Right atrium auricular region (tissue), 2 donors: ENCODE data around the gene USP49. TPM values are rescaled to one million over a fixed set of nuclear protein-coding genes. Genes with fewer than 3 reads are reported as not detected.

Source experiments
- DNase-seq: peaks from one replicate; pipeline ENCODE4 v3.0.0-alpha.2; 2019; ENCODE audit warnings: low spot score
- H3K27ac ChIP-seq, 2 donors: fragments of 200-600 bp; sonication (generic); 1 replicate in 1 of 2; 2 replicates in 1 of 2; pipeline ENCODE4 v1.5.1; 2016 to 2019
- H3K27me3 ChIP-seq, 2 donors: fragments of 200-600 bp; sonication (generic); one replicate each; pipeline versions ENCODE4 v1.5.1 to v1.6.0; 2017 to 2019
- H3K36me3 ChIP-seq: fragments of 200-600 bp; sonication (generic); one replicate; pipeline ENCODE4 v1.5.1; 2016
- H3K4me1 ChIP-seq, 2 donors: fragments of 200-600 bp; sonication (generic); one replicate each; pipeline versions ENCODE4 v1.5.1 to v1.6.0; 2017 to 2019
- H3K4me3 ChIP-seq, 2 donors: fragments of 200-600 bp; sonication (generic); 1 replicate in 1 of 2; 2 replicates in 1 of 2; pipeline ENCODE4 v1.5.1; 2017 to 2019; ENCODE audit warnings: mild to moderate bottlenecking in 1 of 2, moderate library complexity in 1 of 2
- H3K9me3 ChIP-seq, 2 donors: fragments of 200-600 bp; sonication (generic); one replicate each; pipeline ENCODE4 v1.5.1; 2019
- CTCF ChIP-seq, 2 donors: fragments of 200-600 bp; sonication (generic); IDR thresholded peaks; one replicate each; pipeline ENCODE4 v1.5.1; 2019; ENCODE audit warnings: antibody characterized with exemption in 2 of 2
- total RNA-seq, 2 donors: library from RNA; depleted of rRNA; stranded (reverse); fragments of >200 nt; gene quantifications; one replicate each; pipeline ENCODE4 v1.1.0, GENCODE V29; 2016

The USP49 gene
- total RNA-seq, 2 donors from 2014 or later, result 1.3 to 1.7 TPM

GRCh38 chr6:41850861-41851260 is 44.3 kb downstream of the USP49 start:
- TF ChIP-seq CTCF (IDR thresholded peaks at IDR 0.05), result no peak
- no peak for DNase-seq
- H3K4me1 ChIP-seq, result peaks cover 0 to 8% of the 10 kb centered on the region in 2 donors

GRCh38 chr6:41846666-41847237 is 48.4 kb downstream of the USP49 start:
- DNase-seq, result no peak
- Histone ChIP-seq H3K27me3 (no peaks in the 10 kb centered on the region), H3K27ac (no peak overlapping the region), H3K4me3 (no peak overlapping the region), H3K36me3 (no peaks in the 10 kb centered on the region), H3K4me1 (peaks cover 0 to 9% of the 10 kb centered on the region in 2 donors), H3K9me3 (no peaks in the 10 kb centered on the region)
- TF ChIP-seq CTCF (IDR thresholded peaks at IDR 0.05), result peak; percentile 43 to 86

More at GRCh38 chr6:41850861-41851260, 44.3 kb downstream of the USP49 start:
- Histone ChIP-seq H3K27ac (no peak overlapping the region), H3K4me3 (no peak overlapping the region), H3K9me3 (no peaks in the 10 kb centered on the region), H3K27me3 (no peaks in the 10 kb centered on the region), H3K36me3 (no peaks in the 10 kb centered on the region)

GRCh38 chr6:41843178-41843577 is 52.0 kb downstream of the USP49 start:
- H3K9me3 ChIP-seq, result no peaks in the 10 kb centered on the region
- H3K36me3 ChIP-seq, result no peaks in the 10 kb centered on the region
- H3K27me3 ChIP-seq, result no peaks in the 10 kb centered on the region
- H3K4me3 ChIP-seq, result no peak overlapping the region
- DNase-seq, result no peak
- no peak for TF ChIP-seq CTCF (IDR thresholded peaks at IDR 0.05)
- H3K27ac ChIP-seq, result no peak overlapping the region
- H3K4me1 ChIP-seq, result peaks cover 0 to 9% of the 10 kb centered on the region in 2 donors

- Histone ChIP-seq H3K9me3 (no peaks in the 10 kb centered on the region), H3K4me1 (no peaks in the 10 kb centered on the region), H3K27me3 (no peaks in the 10 kb centered on the region), H3K36me3 (no peaks in the 10 kb centered on the region), H3K27ac (no peak overlapping the region), H3K4me3 (no peak overlapping the region)
- TF ChIP-seq CTCF (IDR thresholded peaks at IDR 0.05), result no peak
- no peak for DNase-seq
These were observed 54.8 kb downstream of the USP49 start for GRCh38 chr6:41840326-41840725.

GRCh38 chr6:41836660-41837052 is 58.5 kb downstream of the USP49 start:
- H3K27me3 ChIP-seq, result no peaks in the 10 kb centered on the region
- H3K4me3 ChIP-seq, result no peak overlapping the region
- H3K36me3 ChIP-seq, result no peaks in the 10 kb centered on the region
- H3K4me1 ChIP-seq, result no peaks in the 10 kb centered on the region
- no peak overlapping the region for H3K27ac ChIP-seq
- no peak for TF ChIP-seq CTCF (IDR thresholded peaks at IDR 0.05)
- no peak for DNase-seq
- H3K9me3 ChIP-seq, result no peaks in the 10 kb centered on the region
